A673 (cell line): ENCODE results near the gene ERP27. TPM values are rescaled to one million over a fixed set of nuclear protein-coding genes. Genes with fewer than 3 reads are reported as not detected.

Experiments
- BruUV-seq: library from RNA; stranded (reverse); fragments of 400-500 nt; replicated peaks from 2 replicates; lab custom pipeline; 2021; lab: Mats Ljungman, UMichigan
- CTCF ChIA-PET: fragments of 300-600 bp; sonication (Branson Sonifier 250); formaldehyde crosslinking; loops from one replicate; lab custom pipeline; 2022; ENCODE audit warnings: antibody characterized with exemption; lab: Charles Lee
- POLR2A ChIA-PET: fragments of 300-600 bp; sonication (Branson Sonifier 250); formaldehyde crosslinking; loops from one replicate; lab custom pipeline; 2022; ENCODE audit warnings: antibody characterized with exemption; ENCODE audit not compliant: low non-redundant PET; lab: Charles Lee
- DNase-seq: peaks from one replicate; pipeline ENCODE4 v3.0.0-alpha.2; 2015; ENCODE audit warnings: low spot score
- H3K27ac ChIP-seq: fragments of 200-600 bp; sonication (generic); 2 replicates; pipeline ENCODE4 v1.5.1; 2016; ENCODE audit warnings: mixed run types, low read depth, mild to moderate bottlenecking, mixed read lengths, antibody characterized with exemption, low read length; ENCODE audit not compliant: poor library complexity, severe bottlenecking
- H3K27me3 ChIP-seq: fragments of 200-600 bp; sonication (generic); replicated peaks from 2 replicates; pipeline ENCODE4 v1.6.1; 2017; ENCODE audit warnings: mixed run types, low read depth, mild to moderate bottlenecking, mixed read lengths, antibody characterized with exemption, low read length; ENCODE audit not compliant: insufficient read depth, poor library complexity
- H3K36me3 ChIP-seq: fragments of 200-600 bp; sonication (generic); 2 replicates; pipeline ENCODE4 v1.6.1; 2016; ENCODE audit warnings: mixed run types, mild to moderate bottlenecking, mixed read lengths, antibody characterized with exemption, low read length; ENCODE audit not compliant: insufficient read depth, poor library complexity, severe bottlenecking
- H3K4me1 ChIP-seq: fragments of 200-600 bp; sonication (generic); 2 replicates; pipeline ENCODE4 v1.6.1; 2017; ENCODE audit warnings: mixed run types, mild to moderate bottlenecking, mixed read lengths, antibody characterized with exemption, low read length; ENCODE audit not compliant: insufficient read depth, poor library complexity, severe bottlenecking
- H3K4me3 ChIP-seq: fragments of 200-600 bp; sonication (generic); 2 replicates; pipeline ENCODE4 v1.5.1; 2016; ENCODE audit warnings: low read depth, mixed run types, mild to moderate bottlenecking, mixed read lengths, low read length; ENCODE audit not compliant: poor library complexity, severe bottlenecking
- H3K9me3 ChIP-seq: fragments of 200-600 bp; sonication (generic); 2 replicates; pipeline ENCODE4 v1.6.1; 2016; ENCODE audit warnings: mixed run types, low read depth, mild to moderate bottlenecking, mixed read lengths, antibody characterized with exemption, low read length; ENCODE audit not compliant: poor library complexity, severe bottlenecking
- EZH2 ChIP-seq: fragments of 200-600 bp; sonication (generic); IDR thresholded peaks from 2 replicates; pipeline ENCODE4 v1.6.1; 2017; ENCODE audit warnings: borderline replicate concordance, low read depth, mild to moderate bottlenecking, mixed read lengths, antibody characterized with exemption, low read length; ENCODE audit not compliant: poor library complexity, severe bottlenecking
- intact Hi-C: fragments of 100-400 bp; cut with micrococcal nuclease; formaldehyde crosslinking; loops from one replicate; pipeline ENCODE4 v1.10.0; 2022; ENCODE audit not compliant: unreplicated experiment
- total RNA-seq: library from RNA; stranded (reverse); gene quantifications from 2 replicates; pipeline ENCODE4 v1.2.3, GENCODE V29; 2021
- TF ChIP-seq, protein P1 (sequence below): fragments of 300-800, 200-600 bp; sonication (generic); conservative IDR thresholded peaks from 2 replicates; pipeline ENCODE4 v1.5.1; 2017; ENCODE audit warnings: low read depth, mild to moderate bottlenecking, antibody characterized with exemption, low read length, moderate library complexity, mixed read lengths

ERP27 gene
- total RNA-seq, 1 experiment from 2014 or later, result not detected

DNA sequence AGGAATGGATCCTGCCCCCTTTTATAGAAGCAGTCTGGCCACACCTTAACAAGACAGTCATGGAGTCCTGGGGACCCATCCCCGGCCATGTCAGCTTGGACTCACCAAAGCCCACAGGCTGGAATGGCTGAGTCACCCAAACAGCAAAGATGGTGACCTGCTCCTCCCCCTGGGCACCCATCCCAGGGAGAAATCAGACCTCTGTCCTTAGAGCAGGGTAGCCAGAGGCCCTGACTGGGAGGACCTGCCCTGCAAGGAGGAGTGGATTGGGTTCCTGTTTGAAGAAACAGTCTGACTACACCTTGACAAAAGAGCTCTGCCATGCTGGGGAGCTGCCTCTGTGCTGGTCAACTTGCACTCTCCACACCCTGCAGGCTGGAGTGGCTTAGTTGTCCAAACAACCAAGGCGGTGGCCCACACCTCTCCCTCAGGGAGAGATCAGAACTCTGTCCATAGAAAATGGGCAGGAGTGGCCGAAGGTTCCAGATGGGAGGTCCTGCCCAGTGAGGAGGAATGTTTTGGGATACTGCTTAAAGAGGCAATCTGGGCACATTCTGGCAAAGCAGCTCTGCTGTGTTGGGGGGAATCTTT, 69.3 kb downstream of the ERP27 start:
- Histone ChIP-seq H3K4me3 (no peak overlapping the region), H3K9me3 (no peaks in the 10 kb centered on the region), H3K4me1 (no peaks in the 10 kb centered on the region), H3K27me3 (no peaks in the 10 kb centered on the region), H3K36me3 (no peaks in the 10 kb centered on the region), H3K27ac (no peak overlapping the region)
- CTCF ChIA-PET, result no interaction called here
- intact Hi-C loops, result no loop called here
- no peak for DNase-seq
- no peak for TF ChIP-seq EZH2
- TF ChIP-seq, protein P1, sequence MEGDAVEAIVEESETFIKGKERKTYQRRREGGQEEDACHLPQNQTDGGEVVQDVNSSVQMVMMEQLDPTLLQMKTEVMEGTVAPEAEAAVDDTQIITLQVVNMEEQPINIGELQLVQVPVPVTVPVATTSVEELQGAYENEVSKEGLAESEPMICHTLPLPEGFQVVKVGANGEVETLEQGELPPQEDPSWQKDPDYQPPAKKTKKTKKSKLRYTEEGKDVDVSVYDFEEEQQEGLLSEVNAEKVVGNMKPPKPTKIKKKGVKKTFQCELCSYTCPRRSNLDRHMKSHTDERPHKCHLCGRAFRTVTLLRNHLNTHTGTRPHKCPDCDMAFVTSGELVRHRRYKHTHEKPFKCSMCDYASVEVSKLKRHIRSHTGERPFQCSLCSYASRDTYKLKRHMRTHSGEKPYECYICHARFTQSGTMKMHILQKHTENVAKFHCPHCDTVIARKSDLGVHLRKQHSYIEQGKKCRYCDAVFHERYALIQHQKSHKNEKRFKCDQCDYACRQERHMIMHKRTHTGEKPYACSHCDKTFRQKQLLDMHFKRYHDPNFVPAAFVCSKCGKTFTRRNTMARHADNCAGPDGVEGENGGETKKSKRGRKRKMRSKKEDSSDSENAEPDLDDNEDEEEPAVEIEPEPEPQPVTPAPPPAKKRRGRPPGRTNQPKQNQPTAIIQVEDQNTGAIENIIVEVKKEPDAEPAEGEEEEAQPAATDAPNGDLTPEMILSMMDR, result no peak
- no TSS peak for BruUV-seq
- POLR2A ChIA-PET, result no interaction called here

Other genes with a start within 250 kb of the ERP27 start
- gene GUCY2C, start 241.9 kb downstream of the ERP27 start, total RNA-seq, result not detected in 2 replicates
- gene WBP11, start 135.1 kb downstream of the ERP27 start, total RNA-seq, result 144 and 150 TPM in 2 replicates
- gene C12orf60, start 134.9 kb downstream of the ERP27 start, total RNA-seq, result 1.9 and 2.2 TPM in 2 replicates
- not detected in 2 replicates for gene SMCO3, start 124.4 kb downstream of the ERP27 start, total RNA-seq
- not detected in 2 replicates for gene ART4, start 95.0 kb downstream of the ERP27 start, total RNA-seq
- not detected in 2 replicates for gene MGP, start 52.7 kb downstream of the ERP27 start, total RNA-seq
- 88.1 and 122 TPM in 2 replicates for gene ARHGDIB, start 23.1 kb upstream of the ERP27 start, total RNA-seq
- gene PDE6H, start 34.5 kb upstream of the ERP27 start, total RNA-seq, result not detected in 2 replicates